ENCODE measurements around the gene CLIP1.
A peak's percentile ranks its signal among the peaks of the same experiment; 100 is the strongest.
"Not testable (repeated sequence)": the region's sequence is repeated elsewhere in the genome, so short reads cannot be mapped to it uniquely, and the experiment has no call there.

CLIP1 gene

GRCh38 chr12:122310626-122311333 lies 111.7 kb downstream of the CLIP1 start:
- no peak for DNase-seq

GRCh38 chr12:122309564-122310121 lies 112.8 kb downstream of the CLIP1 start:
- no peak for DNase-seq

GRCh38 chr12:122308811-122309210 lies 113.7 kb downstream of the CLIP1 start:
- DNase-seq: no peak

- DNase-seq: no peak
These were observed 116.1 kb downstream of the CLIP1 start for GRCh38 chr12:122306407-122306806.

- no peak for DNase-seq
These were observed 117.5 kb downstream of the CLIP1 start for GRCh38 chr12:122304924-122305323.

- DNase-seq: no peak
These were observed 119.4 kb downstream of the CLIP1 start for GRCh38 chr12:122303068-122303467.

GRCh38 chr12:122298071-122298748 lies 124.3 kb downstream of the CLIP1 start:
- DNase-seq: no peak

- no peak for DNase-seq
These were observed 125.0 kb downstream of the CLIP1 start for GRCh38 chr12:122297494-122297893.

GRCh38 chr12:122295877-122296276 lies 126.6 kb downstream of the CLIP1 start:
- DNase-seq: no peak

- DNase-seq: no peak
These were observed 129.4 kb downstream of the CLIP1 start for GRCh38 chr12:122293081-122293480.

GRCh38 chr12:122291431-122291830 lies 131.0 kb downstream of the CLIP1 start:
- no peak for DNase-seq

GRCh38 chr12:122283680-122284079 lies 138.8 kb downstream of the CLIP1 start:
- no peak for DNase-seq

- DNase-seq: no peak
These were observed 140.4 kb downstream of the CLIP1 start for GRCh38 chr12:122282061-122282460.

- DNase-seq: no peak
These were observed 146.2 kb downstream of the CLIP1 start for GRCh38 chr12:122276242-122276641.

GRCh38 chr12:122275459-122275858 lies 147.0 kb downstream of the CLIP1 start:
- no peak for DNase-seq

- DNase-seq: peak; percentile 89
These were observed 156.1 kb downstream of the CLIP1 start, which contains the start of gene VPS33A for GRCh38 chr12:122266230-122266901. Gene VPS33A (minus strand): TSS chr12:122266494. CDS start chr12:122266408, 86 bp downstream.

- DNase-seq: no peak
These were observed 156.6 kb downstream of the CLIP1 start for GRCh38 chr12:122265886-122266229.

GRCh38 chr12:122265476-122265875 lies 157.0 kb downstream of the CLIP1 start:
- no peak for DNase-seq

- not testable (repeated sequence) for DNase-seq
These were observed 161.7 kb downstream of the CLIP1 start for GRCh38 chr12:122260735-122261134.

- DNase-seq: not testable (repeated sequence)
These were observed 163.5 kb downstream of the CLIP1 start for GRCh38 chr12:122258939-122259338.

GRCh38 chr12:122258462-122258861 lies 164.0 kb downstream of the CLIP1 start:
- not testable (repeated sequence) for DNase-seq

- no peak for DNase-seq
These were observed 171.9 kb downstream of the CLIP1 start for GRCh38 chr12:122250536-122250935.

GRCh38 chr12:122250047-122250446 lies 172.4 kb downstream of the CLIP1 start:
- DNase-seq: no peak
